Neuronal stem cell (in vitro differentiated cells): ENCODE data around the gene IDH3B. TPM values are rescaled to one million over a fixed set of nuclear protein-coding genes. Genes with fewer than 3 reads are reported as not detected.

Experiments
- DNase-seq: peaks from one replicate; pipeline ENCODE4 v3.0.0-alpha.2; 2013; ENCODE audit warnings: low spot score
- H2AFZ ChIP-seq: one replicate; pipeline ENCODE4 v1.6.1; 2013; ENCODE audit warnings: mild to moderate bottlenecking, low read length, inconsistent platforms
- H2AK5ac ChIP-seq: 2 replicates; pipeline ENCODE4 v1.6.1; 2013; ENCODE audit warnings: low read depth, mild to moderate bottlenecking, inconsistent platforms, low read length, moderate library complexity, mixed read lengths
- H2BK120ac ChIP-seq: 2 replicates; pipeline ENCODE4 v1.6.1; 2013; ENCODE audit warnings: low read depth, mild to moderate bottlenecking, inconsistent platforms, low read length, moderate library complexity, mixed read lengths
- H2BK12ac ChIP-seq: one replicate; pipeline ENCODE4 v1.6.1; 2013; ENCODE audit warnings: low read length, inconsistent platforms
- H2BK15ac ChIP-seq: 2 replicates; pipeline ENCODE4 v1.6.1; 2013; ENCODE audit warnings: mild to moderate bottlenecking, low read length, inconsistent platforms, mixed read lengths
- H2BK5ac ChIP-seq: one replicate; pipeline ENCODE4 v1.6.1; 2013; ENCODE audit warnings: inconsistent platforms, mild to moderate bottlenecking, low read length, moderate library complexity
- H3K14ac ChIP-seq: one replicate; pipeline ENCODE4 v1.6.1; 2013; ENCODE audit warnings: low read length, inconsistent platforms
- H3K18ac ChIP-seq: 2 replicates; pipeline ENCODE4 v1.6.1; 2013; ENCODE audit warnings: low read length, inconsistent platforms
- H3K23ac ChIP-seq: 2 replicates; pipeline ENCODE4 v1.6.1; 2013; ENCODE audit warnings: low read depth, mild to moderate bottlenecking, mixed read lengths, low read length, inconsistent platforms; ENCODE audit not compliant: poor library complexity
- H3K27ac ChIP-seq: replicated peaks from 3 replicates; pipeline ENCODE4 v1.5.1; 2013; ENCODE audit warnings: low read length, inconsistent platforms
- H3K27me3 ChIP-seq, 3 experiments: 2 replicates each; pipeline ENCODE4 v1.6.1; 2013; ENCODE audit warnings: low read length in 3 of 3, mild to moderate bottlenecking in 2 of 3, inconsistent platforms in 1 of 3, low read depth in 1 of 3, mixed read lengths in 1 of 3, moderate library complexity in 1 of 3; ENCODE audit not compliant: control insufficient read depth in 3 of 3, insufficient read depth in 3 of 3
- H3K36me3 ChIP-seq, 2 donors: replicated peaks in 1 of 2; 2 replicates each; pipeline ENCODE4 v1.6.1; 2013; ENCODE audit warnings: low read length in 2 of 2; ENCODE audit not compliant: control insufficient read depth in 2 of 2, insufficient read depth in 2 of 2
- H3K4ac ChIP-seq: 2 replicates; pipeline ENCODE4 v1.6.1; 2013; ENCODE audit warnings: inconsistent platforms, mild to moderate bottlenecking, low read length, moderate library complexity
- H3K4me1 ChIP-seq, 2 donors: 1 replicate in 1 of 2; 2 replicates in 1 of 2; pipeline ENCODE4 v1.6.1; 2013; ENCODE audit warnings: low read length in 2 of 2, low read depth in 1 of 2; ENCODE audit not compliant: control insufficient read depth in 2 of 2, insufficient read depth in 1 of 2
- H3K4me2 ChIP-seq: one replicate; pipeline ENCODE4 v1.6.1; 2013; ENCODE audit warnings: mild to moderate bottlenecking, low read length, inconsistent platforms; ENCODE audit not compliant: insufficient read depth, poor library complexity, severe bottlenecking
- H3K4me3 ChIP-seq, 2 donors: 2 replicates each; pipeline ENCODE4 v1.5.1; 2013; ENCODE audit warnings: low read length in 2 of 2, mild to moderate bottlenecking in 2 of 2, inconsistent platforms in 1 of 2, moderate library complexity in 1 of 2
- H3K79me1 ChIP-seq: one replicate; pipeline ENCODE4 v1.6.1; 2013; ENCODE audit warnings: low read depth, mild to moderate bottlenecking, inconsistent platforms, low read length, moderate library complexity
- H3K9ac ChIP-seq: one replicate; pipeline ENCODE4 v1.6.1; 2013; ENCODE audit warnings: mild to moderate bottlenecking, low read depth, low read length, inconsistent platforms; ENCODE audit not compliant: poor library complexity
- H3K9me3 ChIP-seq, 2 donors: replicated peaks in 1 of 2; 2 replicates each; pipeline versions ENCODE3 to v1.6.1; 2013; ENCODE audit warnings: low read length in 2 of 2, mild to moderate bottlenecking in 2 of 2, inconsistent platforms in 1 of 2, low read depth in 1 of 2, mixed read lengths in 1 of 2, moderate library complexity in 1 of 2; ENCODE audit not compliant: control insufficient read depth in 2 of 2, insufficient read depth in 1 of 2
- H4K8ac ChIP-seq: one replicate; pipeline ENCODE4 v1.6.1; 2013; ENCODE audit warnings: low read depth, mild to moderate bottlenecking, inconsistent platforms, low read length, moderate library complexity
- H4K91ac ChIP-seq: one replicate; pipeline ENCODE4 v1.6.1; 2013; ENCODE audit warnings: low read length, low read depth, mild to moderate bottlenecking, inconsistent platforms; ENCODE audit not compliant: poor library complexity
- WGBS, 2 donors: extraction: QIAGEN DNeasy Blood & Tissue Kit; methylation state at CpG; one replicate each; pipeline ENCODE4 v1.1.7; 2013; ENCODE audit warnings: missing lambda C conversion rate in 2 of 2, mixed read lengths in 1 of 2; ENCODE audit not compliant: insufficient read length in 2 of 2, insufficient replicate concordance in 1 of 2; ENCODE audit errors: extremely low coverage in 2 of 2; 5-methylcytosine and 5-hydroxymethylcytosine counted together
- small RNA-seq: library from polyadenylated mRNA; stranded (forward); fragments of <200 nt; extraction: miRNeasy Mini kit (QIAGEN cat#:217004); gene quantifications from one replicate; pipeline ENCODE3, GENCODE V24; 2013; ENCODE audit not compliant: insufficient read depth

Gene IDH3B

GRCh38 chr20:2610941-2611720 is 52.9 kb downstream of the IDH3B start:
- Histone ChIP-seq H4K8ac (no peak overlapping the region), H2AFZ (no peak overlapping the region), H3K4ac (no peak overlapping the region), H2BK15ac (no peak overlapping the region), H3K4me1 (no peaks in the 10 kb centered on the region), H3K36me3 (no peaks in the 10 kb centered on the region), H3K4me2 (no peak overlapping the region), H3K27me3 (peaks cover 0 to 9% (median 0%) of the 10 kb centered on the region in 3 experiments), H3K14ac (no peak overlapping the region), H3K79me1 (no peaks in the 10 kb centered on the region), H3K4me3 (no peak overlapping the region), H3K23ac (no peak overlapping the region), H2AK5ac (no peak overlapping the region), H2BK120ac (no peak overlapping the region), H3K9me3 (peaks cover 7 to 8% of the 10 kb centered on the region in 2 donors), H3K9ac (no peak overlapping the region), H4K91ac (no peak overlapping the region), H3K27ac (no peak overlapping the region), H2BK12ac (no peak overlapping the region), H3K18ac (no peak overlapping the region), H2BK5ac (no peak overlapping the region)
- no peak for DNase-seq
- WGBS, 2 donors: no CpG with 5 or more reads among the region's 6 CpGs

GRCh38 chr20:2610326-2610725 is 53.7 kb downstream of the IDH3B start:
- Histone ChIP-seq H3K27me3 (peaks cover 0 to 4% (median 0%) of the 10 kb centered on the region in 3 experiments), H3K9ac (no peak overlapping the region), H2BK5ac (no peak overlapping the region), H3K4ac (no peak overlapping the region), H4K91ac (no peak overlapping the region), H3K27ac (no peak overlapping the region), H3K14ac (no peak overlapping the region), H4K8ac (no peak overlapping the region), H3K18ac (no peak overlapping the region), H3K4me2 (no peak overlapping the region), H2BK15ac (no peak overlapping the region), H3K4me3 (peak overlapping the region in 1 of 2 donors; percentile 4), H2AFZ (no peak overlapping the region), H3K23ac (no peak overlapping the region), H2AK5ac (no peak overlapping the region), H3K79me1 (no peaks in the 10 kb centered on the region), H2BK120ac (no peak overlapping the region), H3K36me3 (no peaks in the 10 kb centered on the region), H2BK12ac (no peak overlapping the region), H3K9me3 (peaks cover 7 to 11% of the 10 kb centered on the region in 2 donors), H3K4me1 (no peaks in the 10 kb centered on the region)
- WGBS, 2 donors: no CpG with 5 or more reads among the region's 6 CpGs
- no peak for DNase-seq

Small RNA genes within 50 kb of the gene (small RNA-seq; reads per million reads assigned to genes)
- gene SNORA51 (not detected), gene SNORD110 (not detected), gene SNORD56 (not detected), gene SNORD57 (not detected), gene SNORD86 (not detected)
